NCI-H2227 (cell line): ENCODE results near the gene PID1.

Experiments used
- DNase-seq: peaks from one replicate; lab custom pipeline; 2025; ENCODE audit not compliant: unreplicated experiment; lab: John Stamatoyannopoulos, UW

The PID1 gene

GRCh38 chr2:229033816-229034215 is 237.3 kb downstream of the PID1 start:
- no peak for DNase-seq

DNA sequence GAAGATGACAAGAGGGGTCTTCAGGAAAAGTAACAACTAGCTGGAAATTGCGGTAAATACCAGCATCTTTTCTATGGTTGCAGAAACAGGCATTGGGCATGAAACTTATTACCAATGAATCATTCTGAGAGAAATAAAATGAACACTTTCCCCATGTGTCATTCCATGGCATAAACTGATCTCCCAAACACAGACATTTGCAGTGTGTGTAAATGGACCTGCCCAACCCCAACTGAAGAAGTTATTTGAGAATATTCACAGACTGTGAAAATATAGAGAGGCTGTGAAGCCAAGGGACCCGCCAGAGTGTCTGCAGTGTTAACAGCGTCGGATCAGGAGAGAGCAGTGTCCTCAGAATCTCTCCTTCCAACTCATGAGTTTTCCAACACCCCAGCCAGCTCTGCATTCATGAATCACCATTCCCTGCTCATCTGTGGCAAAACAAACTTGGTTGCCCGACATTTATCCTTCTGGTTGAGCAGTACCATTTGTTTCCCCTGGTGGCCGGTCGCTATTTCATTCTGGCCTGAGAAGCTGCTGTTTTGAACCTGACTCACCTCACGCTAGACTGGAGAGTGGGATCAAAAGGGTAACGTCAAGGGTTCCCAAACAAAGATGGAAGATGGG is 238.4 kb downstream of the PID1 start:
- no peak for DNase-seq

DNA sequence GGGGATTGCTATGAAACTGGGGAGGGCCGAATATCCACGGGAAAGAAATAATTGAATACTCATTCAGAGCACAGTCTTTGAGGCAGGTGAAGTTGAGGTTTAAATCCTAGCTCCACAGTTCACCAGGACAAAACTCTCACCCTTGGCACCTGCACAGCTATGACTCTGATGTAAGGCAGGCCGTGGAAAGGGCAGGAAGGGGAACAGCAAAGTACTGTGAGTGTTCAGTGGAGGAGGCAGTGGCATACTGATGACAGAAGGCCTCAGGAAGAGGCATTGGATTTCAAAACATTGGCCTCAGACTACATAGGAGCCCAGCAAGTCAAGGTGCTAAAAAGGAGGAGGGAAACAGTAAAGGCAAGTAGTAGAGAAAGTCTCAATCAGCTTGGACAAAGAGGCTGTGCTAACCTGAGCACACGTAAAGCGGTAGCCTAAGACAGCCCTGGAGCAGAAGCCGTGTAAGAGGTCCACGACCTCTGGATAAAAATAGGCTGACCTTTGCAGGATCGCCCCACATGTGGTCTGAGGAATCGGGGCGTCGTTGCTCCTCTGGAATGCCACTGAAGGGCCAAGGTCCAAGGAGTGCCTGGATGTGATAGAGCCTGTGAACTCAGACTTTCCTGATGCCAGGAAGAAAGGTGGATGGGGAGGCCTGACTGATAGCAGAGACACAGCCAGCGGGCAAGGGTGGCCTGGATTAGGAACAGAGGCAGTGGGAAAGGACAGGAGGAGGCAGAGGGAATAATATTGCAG is 243.6 kb downstream of the PID1 start:
- no peak for DNase-seq

- DNase-seq: no peak
These were observed 245.4 kb downstream of the PID1 start for GRCh38 chr2:229025653-229026052.

- no peak for DNase-seq
These were observed 248.4 kb downstream of the PID1 start for GRCh38 chr2:229022652-229023051.

DNA sequence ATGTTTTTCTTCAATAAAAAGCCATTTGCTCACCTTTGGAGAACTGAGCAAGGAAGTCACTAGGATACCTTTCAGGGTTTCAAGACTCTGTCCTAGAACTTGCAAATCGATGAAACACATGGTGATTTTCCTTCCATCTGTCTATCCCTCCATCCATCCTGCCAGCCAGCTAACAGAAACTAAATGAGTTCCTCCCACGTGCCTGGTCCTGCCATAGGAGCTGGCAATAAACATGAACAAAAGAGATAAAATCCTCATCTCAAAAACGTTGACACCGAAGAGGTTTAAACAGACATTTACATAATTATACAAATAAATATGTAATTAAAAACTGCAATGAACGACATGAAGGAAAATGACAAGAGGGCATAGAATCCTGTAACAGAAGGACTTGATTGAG is 249.0 kb downstream of the PID1 start:
- no peak for DNase-seq

DNA sequence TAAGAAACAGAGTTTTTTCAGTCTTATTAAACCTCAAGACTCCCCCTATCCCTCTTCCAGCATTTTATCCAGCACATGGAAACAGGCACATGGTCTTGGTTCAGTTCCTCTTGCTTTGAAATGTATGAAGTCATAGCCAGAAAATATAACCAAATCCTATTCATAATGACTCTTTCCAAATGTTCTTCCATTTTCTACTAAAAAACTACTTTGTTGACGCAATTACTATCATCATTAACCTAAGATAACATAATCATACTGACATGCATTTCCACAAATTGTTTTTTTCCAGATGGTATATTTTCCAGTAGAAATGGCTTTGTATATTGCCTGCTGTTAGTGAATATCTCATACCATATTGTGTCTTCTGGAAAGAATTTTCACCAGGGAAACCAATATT is 261.3 kb downstream of the PID1 start:
- DNase-seq: no peak

DNA sequence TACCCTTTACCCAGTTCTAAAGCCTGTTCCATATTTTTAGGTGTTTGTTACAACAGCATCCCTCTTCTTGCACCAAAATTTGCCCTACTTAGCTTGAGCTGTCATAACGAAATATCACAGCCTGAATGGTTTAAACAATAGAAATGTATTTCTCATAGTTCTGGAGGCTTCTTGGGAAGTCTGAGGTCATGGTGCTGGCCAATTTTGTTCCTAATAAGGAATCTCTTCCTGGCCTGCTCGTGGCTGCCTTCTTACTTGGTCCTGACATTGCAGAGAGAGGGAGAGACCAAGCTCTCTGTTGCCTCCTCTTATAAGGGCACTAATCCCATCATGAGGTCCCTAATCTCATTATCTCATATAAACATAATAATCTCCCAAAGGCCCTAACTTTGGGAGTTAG is 267.8 kb downstream of the PID1 start:
- DNase-seq: no peak

GRCh38 chr2:229001196-229001595 is 269.9 kb downstream of the PID1 start:
- no peak for DNase-seq

DNA sequence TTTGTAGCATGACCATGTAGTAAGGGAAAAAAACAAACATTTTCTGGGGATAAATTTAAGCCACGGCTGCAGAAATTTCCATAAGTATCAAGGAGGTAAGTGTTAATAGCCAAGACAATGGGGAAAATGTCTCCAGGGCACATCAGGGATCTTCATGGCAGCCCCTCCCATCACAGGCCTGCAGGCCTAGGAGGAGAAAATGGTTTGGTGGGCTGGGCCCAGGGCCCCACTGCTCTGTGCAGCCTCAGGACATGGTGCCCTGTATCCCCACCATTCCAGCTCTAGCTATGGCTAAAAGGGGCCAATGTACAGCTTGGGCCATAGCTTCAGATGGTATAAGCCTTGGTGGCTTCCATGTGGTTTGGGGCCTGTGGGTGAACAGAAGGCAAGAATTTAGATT is 271.8 kb downstream of the PID1 start:
- DNase-seq: no peak

- no peak for DNase-seq
These were observed 282.3 kb downstream of the PID1 start for GRCh38 chr2:228988786-228989185.

DNA sequence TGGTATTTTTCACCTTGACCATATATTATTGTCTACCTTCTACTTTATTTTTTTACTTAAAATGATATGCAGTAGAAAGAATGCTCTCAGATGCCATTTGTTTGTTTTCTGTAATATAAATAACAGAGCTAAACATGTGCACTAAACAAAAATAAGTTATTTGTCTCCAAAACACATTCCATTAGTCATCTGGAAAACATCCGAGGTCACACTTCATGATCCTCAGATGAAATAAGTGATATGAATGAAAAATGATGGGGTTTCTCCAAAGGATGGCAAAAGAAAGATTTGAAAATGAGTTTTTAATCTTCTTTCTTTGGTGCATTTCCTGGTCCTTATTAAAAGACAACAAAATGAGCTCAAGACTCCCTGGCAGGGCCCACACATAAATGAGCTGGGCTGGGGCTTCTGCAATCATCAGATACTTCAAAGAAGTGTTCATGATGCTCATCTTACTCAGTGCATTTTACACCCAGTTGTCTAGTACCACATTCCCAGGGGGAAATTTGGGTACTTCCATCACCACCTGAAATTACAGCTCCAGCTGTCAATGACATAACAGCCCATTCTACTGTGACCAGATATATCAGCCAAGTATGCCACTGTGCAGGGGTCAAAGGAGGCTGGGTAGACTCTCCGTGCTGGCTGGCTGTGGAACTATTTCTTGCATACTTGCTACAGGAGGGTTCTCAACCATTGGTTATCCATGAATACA is 283.5 kb downstream of the PID1 start:
- DNase-seq: no peak

DNA sequence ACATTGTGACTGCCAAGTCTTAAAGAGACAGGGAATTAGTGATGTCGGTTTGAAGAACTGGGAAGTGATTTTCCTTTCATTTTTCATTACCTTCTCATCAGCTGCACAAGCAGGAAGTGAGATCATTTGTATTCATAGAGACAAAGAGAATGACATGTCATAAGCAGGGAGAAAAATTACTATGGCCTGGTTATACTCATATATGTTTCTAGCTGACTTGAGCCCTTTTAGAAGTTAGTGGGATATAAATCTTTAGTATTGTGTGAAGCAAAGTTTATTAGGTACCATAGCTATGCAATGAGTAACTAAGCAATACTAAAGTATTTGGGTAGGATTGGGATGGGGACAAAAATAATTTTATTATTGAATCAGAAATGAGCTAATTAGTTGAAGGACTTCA is 284.1 kb downstream of the PID1 start:
- DNase-seq: no peak

DNA sequence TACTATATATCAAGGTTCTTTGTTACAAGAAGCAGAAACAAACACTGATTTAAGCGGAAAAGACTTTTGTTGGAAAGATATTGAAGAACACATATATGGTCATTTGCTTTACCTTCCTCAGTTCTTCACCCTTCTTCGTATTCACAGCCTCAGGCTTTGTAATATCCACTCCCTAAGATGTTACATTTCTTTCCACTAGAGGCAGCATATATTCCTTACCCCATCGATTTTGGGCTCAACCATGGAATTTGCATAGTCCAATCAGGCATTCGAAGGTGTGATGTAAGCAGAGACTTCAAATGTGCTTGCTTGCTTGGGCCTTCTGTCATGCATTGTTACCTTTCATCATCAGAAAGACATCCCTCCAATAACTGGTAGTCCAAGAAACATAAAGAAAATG is 287.4 kb downstream of the PID1 start:
- DNase-seq: no peak

DNA sequence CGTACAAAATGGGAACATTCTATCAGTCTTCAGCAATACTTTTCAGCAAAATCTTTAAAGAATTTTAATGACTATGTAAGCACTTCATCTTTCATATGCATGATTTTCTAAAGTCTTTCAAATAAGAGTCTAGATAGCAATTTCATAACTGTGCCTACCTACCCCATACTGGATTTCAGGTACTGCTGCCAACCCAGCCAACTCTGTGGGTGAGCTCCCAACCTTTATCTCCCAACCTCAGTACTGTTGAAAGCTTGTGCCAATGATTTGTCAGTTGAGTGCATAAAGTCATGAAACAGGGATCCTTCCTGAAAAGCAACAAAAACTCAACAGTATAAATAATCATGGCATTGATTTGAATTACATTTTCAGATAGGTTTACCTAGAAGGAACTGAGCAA is 296.9 kb downstream of the PID1 start:
- no peak for DNase-seq
